ENCODE data around the gene ZC3H14.

ZC3H14 gene

DNA sequence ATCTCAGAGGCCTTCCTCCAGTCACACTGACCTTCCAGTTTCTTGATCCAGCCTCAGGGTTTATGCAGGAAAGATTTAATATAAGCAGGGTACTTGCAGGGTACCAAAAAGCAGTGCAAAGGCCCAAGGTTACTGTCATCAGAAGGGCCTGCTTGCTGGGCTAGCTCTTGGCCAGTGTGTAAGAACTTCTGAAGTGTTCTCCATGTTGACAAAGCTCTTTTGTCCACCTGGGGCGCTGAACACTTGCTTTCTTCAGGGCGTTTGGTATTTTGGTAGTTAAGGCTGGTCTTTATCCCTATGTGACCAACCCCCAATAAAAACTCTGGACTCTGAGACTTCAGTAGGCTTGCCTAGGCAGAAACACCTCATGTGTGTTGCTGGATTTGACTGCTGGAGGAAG is 69.7 kb downstream of the ZC3H14 start:
- Histone ChIP-seq H3K9me3 (ENCODE audit: insufficient read depth, low read depth, low read length) (no peaks in the 10 kb centered on the region), H3K27ac (ENCODE audit: low read depth, low read length) (no peak overlapping the region), H3K9ac (ENCODE audit: low read depth, low read length) (no peak overlapping the region), H3K27me3 (ENCODE audit: insufficient read depth, low read length) (no peaks in the 10 kb centered on the region), H3K36me3 (ENCODE audit: insufficient read depth, low read length) (no peaks in the 10 kb centered on the region), H3K4me1 (ENCODE audit: insufficient read depth, low read length) (no peaks in the 10 kb centered on the region), H3K4me3 (ENCODE audit: low read length) (no peak overlapping the region)
- WGBS, result 90% methylated on average over 2 of the region's 2 CpGs

DNA sequence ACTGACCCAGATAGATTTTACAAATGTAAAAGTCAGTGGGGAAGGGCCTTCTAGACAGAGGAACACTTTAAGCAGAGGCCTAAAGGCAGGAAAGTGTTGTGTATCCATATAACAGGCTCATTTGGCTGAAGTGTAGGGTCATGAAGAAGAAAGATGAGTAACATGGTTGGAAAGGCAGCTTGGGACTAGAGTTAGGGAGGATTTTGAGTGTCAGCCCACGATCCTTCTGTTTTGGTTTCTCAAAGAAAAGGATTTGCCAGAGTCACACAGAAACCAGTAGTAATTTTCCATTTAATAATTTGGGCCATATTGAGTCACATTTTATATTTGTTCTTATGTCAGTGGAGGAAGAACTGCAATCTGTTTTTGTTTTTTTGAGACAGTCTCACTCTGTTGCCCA is 76.4 kb downstream of the ZC3H14 start:
- no peaks in the 10 kb centered on the region for H3K36me3 ChIP-seq (ENCODE audit: insufficient read depth, low read length)
- H3K9me3 ChIP-seq (ENCODE audit: insufficient read depth, low read depth, low read length), result no peaks in the 10 kb centered on the region
- no peak overlapping the region for H3K27ac ChIP-seq (ENCODE audit: low read depth, low read length)
- H3K9ac ChIP-seq (ENCODE audit: low read depth, low read length), result no peak overlapping the region
- no peak overlapping the region for H3K4me3 ChIP-seq (ENCODE audit: low read length)
- WGBS, result 88% methylated on average over 1 of the region's 1 CpG
- no peaks in the 10 kb centered on the region for H3K4me1 ChIP-seq (ENCODE audit: insufficient read depth, low read length)
- H3K27me3 ChIP-seq (ENCODE audit: insufficient read depth, low read length), result no peaks in the 10 kb centered on the region

DNA sequence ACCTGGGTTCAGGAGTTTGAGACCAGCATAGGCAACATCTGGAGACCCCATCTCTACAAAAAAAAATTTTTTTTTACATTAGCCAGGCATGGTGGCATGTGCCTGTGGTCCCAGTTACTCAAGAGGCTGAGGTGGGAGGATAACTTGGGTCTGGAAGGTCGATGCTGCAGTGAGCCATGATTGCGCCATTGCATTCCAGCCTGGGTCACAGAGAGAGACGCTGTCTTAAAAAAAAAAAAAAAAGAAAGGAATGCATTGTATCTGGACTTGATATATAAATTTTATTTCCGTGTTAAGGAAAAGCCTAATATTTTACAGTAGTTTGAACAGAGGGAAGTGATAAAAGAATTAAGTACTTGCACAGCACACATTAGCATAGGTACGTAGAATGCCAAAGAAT is 97.2 kb downstream of the ZC3H14 start:
- H3K27ac ChIP-seq (ENCODE audit: low read depth, low read length), result no peak overlapping the region
- no peaks in the 10 kb centered on the region for H3K36me3 ChIP-seq (ENCODE audit: insufficient read depth, low read length)
- H3K9ac ChIP-seq (ENCODE audit: low read depth, low read length), result no peak overlapping the region
- H3K4me3 ChIP-seq (ENCODE audit: low read length), result no peak overlapping the region
- H3K9me3 ChIP-seq (ENCODE audit: insufficient read depth, low read depth, low read length), result no peaks in the 10 kb centered on the region
- 94% methylated on average over 5 of the region's 5 CpGs for WGBS
- H3K27me3 ChIP-seq (ENCODE audit: insufficient read depth, low read length), result no peaks in the 10 kb centered on the region
- no peaks in the 10 kb centered on the region for H3K4me1 ChIP-seq (ENCODE audit: insufficient read depth, low read length)

DNA sequence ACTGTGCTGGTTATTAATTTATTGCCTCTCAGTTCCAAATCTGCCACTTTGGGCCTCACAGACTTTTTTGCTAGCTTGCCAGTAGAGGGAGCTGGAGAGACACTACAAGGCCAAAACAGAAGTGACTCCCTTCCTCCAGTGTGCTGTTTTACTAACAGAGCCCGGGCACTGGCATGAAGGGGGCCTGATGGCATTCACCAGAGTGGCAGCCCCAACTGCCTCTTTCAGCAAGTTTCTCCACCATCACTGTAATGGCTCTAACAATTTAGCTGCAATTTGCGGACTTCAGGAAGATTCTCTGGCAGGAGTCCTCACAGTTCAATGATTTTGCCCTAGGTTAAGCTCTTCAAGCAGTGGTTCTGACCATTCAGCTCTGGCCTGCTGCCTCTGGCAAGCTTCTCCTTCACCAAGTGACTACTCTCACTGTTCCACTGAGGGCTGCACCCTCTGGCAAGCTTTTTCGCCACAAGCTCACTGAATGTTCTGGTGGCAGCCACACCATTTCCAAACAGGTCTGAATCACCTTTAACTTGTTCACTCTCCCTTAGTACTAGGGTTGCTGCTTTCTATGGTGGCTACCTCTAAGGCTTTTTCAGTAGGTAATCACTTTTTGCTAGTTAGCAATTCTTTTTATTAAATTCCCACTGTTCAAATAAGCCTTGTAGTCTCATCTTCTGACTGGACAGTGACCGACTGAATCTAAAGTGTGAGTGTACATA is 104.9 kb downstream of the ZC3H14 start:
- Histone ChIP-seq H3K36me3 (ENCODE audit: insufficient read depth, low read length) (no peaks in the 10 kb centered on the region), H3K27ac (ENCODE audit: low read depth, low read length) (no peak overlapping the region), H3K9ac (ENCODE audit: low read depth, low read length) (no peak overlapping the region), H3K4me3 (ENCODE audit: low read length) (no peak overlapping the region), H3K9me3 (ENCODE audit: insufficient read depth, low read depth, low read length) (no peaks in the 10 kb centered on the region), H3K4me1 (ENCODE audit: insufficient read depth, low read length) (no peaks in the 10 kb centered on the region), H3K27me3 (ENCODE audit: insufficient read depth, low read length) (0 out of 2 replicates have a peak, but pooled peaks cover 2% of the 10 kb centered on the region)
- 65% methylated on average over 4 of the region's 4 CpGs for WGBS

DNA sequence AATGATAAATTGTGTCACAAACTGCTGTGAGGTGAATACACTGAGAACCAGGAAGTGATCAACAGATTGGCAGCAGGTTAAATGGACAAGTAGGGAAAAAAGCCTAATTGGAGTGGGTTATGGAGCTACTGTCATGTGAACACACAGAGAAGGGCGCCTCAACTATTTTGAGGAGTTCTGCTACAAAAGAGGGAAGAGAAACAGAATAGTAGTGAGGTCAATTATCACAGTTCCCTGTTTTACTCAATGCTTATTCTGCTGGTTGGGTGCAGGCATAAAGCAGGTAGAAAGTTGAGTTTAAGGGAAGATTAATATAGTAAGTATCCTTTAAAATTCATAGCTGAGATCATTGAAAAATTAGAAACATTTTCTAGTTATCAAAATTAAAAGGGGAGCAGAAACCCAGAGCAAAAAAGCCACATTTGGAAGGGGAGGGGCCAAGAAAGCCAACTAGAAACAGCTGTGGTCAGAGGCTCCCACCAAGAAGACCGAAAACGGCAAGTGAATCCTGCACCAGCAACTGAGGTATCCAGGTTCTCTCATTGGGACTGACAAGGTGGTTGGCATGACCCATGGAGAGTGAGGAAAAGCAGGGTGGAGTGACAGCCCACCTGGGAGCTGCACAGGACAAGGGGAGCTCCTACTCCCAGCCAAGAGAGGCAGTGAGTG is 105.7 kb downstream of the ZC3H14 start:
- H3K36me3 ChIP-seq (ENCODE audit: insufficient read depth, low read length), result no peaks in the 10 kb centered on the region
- H3K9me3 ChIP-seq (ENCODE audit: insufficient read depth, low read depth, low read length), result no peaks in the 10 kb centered on the region
- no peak overlapping the region for H3K4me3 ChIP-seq (ENCODE audit: low read length)
- no peak overlapping the region for H3K27ac ChIP-seq (ENCODE audit: low read depth, low read length)
- H3K27me3 ChIP-seq (ENCODE audit: insufficient read depth, low read length), result 0 out of 2 replicates have a peak, but pooled peaks cover 2% of the 10 kb centered on the region
- WGBS, result 90% methylated on average over 3 of the region's 3 CpGs
- H3K9ac ChIP-seq (ENCODE audit: low read depth, low read length), result no peak overlapping the region
- no peaks in the 10 kb centered on the region for H3K4me1 ChIP-seq (ENCODE audit: insufficient read depth, low read length)

DNA sequence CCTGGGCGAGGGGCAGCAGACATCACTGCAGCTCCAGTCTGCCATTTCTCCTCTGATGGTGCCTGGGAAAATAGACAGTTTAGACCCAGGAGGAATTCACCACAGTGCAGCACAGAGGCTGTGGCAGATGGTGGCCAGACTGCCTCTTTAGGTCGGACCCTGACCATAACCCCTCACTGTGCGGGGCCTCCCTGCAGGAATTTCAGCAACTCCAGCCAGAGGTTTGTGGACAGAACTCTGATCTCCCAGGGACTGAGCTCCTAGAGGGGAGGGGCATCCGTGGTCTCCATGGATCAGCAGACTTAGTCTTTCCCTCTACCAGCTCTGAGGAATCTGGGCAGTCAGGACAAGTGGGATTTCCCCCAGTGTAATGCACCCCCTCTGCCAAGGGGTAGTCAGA is 106.5 kb downstream of the ZC3H14 start:
- H3K9me3 ChIP-seq (ENCODE audit: insufficient read depth, low read depth, low read length), result no peaks in the 10 kb centered on the region
- no peak overlapping the region for H3K27ac ChIP-seq (ENCODE audit: low read depth, low read length)
- WGBS, result 87% methylated on average over 4 of the region's 4 CpGs
- H3K36me3 ChIP-seq (ENCODE audit: insufficient read depth, low read length), result no peaks in the 10 kb centered on the region
- H3K27me3 ChIP-seq (ENCODE audit: insufficient read depth, low read length), result 0 out of 2 replicates have a peak, but pooled peaks cover 2% of the 10 kb centered on the region
- no peak overlapping the region for H3K9ac ChIP-seq (ENCODE audit: low read depth, low read length)
- no peaks in the 10 kb centered on the region for H3K4me1 ChIP-seq (ENCODE audit: insufficient read depth, low read length)
- H3K4me3 ChIP-seq (ENCODE audit: low read length), result no peak overlapping the region
